Measurements from ENCODE around the gene GNAS. TPM values are rescaled to one million over a fixed set of nuclear protein-coding genes. Genes with fewer than 3 reads are reported as not detected.
A peak's percentile ranks its signal among the peaks of the same experiment; 100 is the strongest.
"Not testable (repeated sequence)": the region's sequence is repeated elsewhere in the genome, so short reads cannot be mapped to it uniquely, and the experiment has no call there.

Gene GNAS
- total RNA-seq, 1 donor from 2014 or later, result 746 TPM

- Histone ChIP-seq H3K36me3 (no peaks in the 10 kb centered on the region), H3K27me3 (no peaks in the 10 kb centered on the region), H3K9me3 (no peaks in the 10 kb centered on the region), H3K27ac (no peak overlapping the region), H3K4me3 (no peak overlapping the region), H3K4me1 (peaks cover 3% of the 10 kb centered on the region)
- ATAC-seq, result no peak
- DNase-seq, result no peak
- TF ChIP-seq, protein P1, sequence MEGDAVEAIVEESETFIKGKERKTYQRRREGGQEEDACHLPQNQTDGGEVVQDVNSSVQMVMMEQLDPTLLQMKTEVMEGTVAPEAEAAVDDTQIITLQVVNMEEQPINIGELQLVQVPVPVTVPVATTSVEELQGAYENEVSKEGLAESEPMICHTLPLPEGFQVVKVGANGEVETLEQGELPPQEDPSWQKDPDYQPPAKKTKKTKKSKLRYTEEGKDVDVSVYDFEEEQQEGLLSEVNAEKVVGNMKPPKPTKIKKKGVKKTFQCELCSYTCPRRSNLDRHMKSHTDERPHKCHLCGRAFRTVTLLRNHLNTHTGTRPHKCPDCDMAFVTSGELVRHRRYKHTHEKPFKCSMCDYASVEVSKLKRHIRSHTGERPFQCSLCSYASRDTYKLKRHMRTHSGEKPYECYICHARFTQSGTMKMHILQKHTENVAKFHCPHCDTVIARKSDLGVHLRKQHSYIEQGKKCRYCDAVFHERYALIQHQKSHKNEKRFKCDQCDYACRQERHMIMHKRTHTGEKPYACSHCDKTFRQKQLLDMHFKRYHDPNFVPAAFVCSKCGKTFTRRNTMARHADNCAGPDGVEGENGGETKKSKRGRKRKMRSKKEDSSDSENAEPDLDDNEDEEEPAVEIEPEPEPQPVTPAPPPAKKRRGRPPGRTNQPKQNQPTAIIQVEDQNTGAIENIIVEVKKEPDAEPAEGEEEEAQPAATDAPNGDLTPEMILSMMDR (IDR thresholded peaks at IDR 0.05), result no peak
- intact Hi-C loops (cut with DNase I), result no loop called here
Observed at GRCh38 chr20:58942549-58942948, 90.0 kb downstream of the GNAS start.

DNA sequence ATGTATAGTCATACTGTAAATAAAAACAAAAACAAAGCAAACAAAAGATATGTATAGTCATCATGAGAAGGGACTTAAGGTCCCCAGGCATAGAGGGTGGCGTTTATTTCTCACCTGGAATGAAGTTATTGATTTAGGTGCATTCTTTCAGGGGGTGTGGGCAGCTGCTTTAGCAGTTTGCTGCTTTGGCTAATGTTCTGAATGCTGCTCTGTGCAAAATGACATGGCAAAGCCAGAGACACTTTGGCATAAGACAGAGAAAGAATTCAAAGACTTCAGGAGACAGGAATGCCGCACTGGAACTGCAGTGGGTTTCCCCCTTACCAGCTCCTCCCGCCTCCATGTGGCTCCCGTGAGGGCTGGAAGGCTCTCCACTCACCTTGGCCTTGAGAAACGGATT is 92.1 kb downstream of the GNAS start:
- peak; percentile 65 for ATAC-seq

GRCh38 chr20:58945965-58946631 is 93.6 kb downstream of the GNAS start:
- TF ChIP-seq, protein P1 (IDR thresholded peaks at IDR 0.05), result no peak
- no peak overlapping the region for H3K27ac ChIP-seq
- ATAC-seq (no peak), DNase-seq (no peak)
- H3K36me3 ChIP-seq, result no peaks in the 10 kb centered on the region
- no peak overlapping the region for H3K4me3 ChIP-seq
- intact Hi-C loops (cut with DNase I), result no loop called here
- H3K9me3 ChIP-seq, result no peaks in the 10 kb centered on the region
- peaks cover 3% of the 10 kb centered on the region for H3K4me1 ChIP-seq
- H3K27me3 ChIP-seq, result no peaks in the 10 kb centered on the region

More for the DNA sequence above, 92.1 kb downstream of the GNAS start:
- no peak overlapping the region for H3K4me3 ChIP-seq
- intact Hi-C loops (cut with DNase I), result no loop called here
- H3K4me1 ChIP-seq, result peaks cover 3% of the 10 kb centered on the region
- TF ChIP-seq, protein P1 (IDR thresholded peaks at IDR 0.05), result no peak
- H3K27ac ChIP-seq, result no peak overlapping the region
- no peaks in the 10 kb centered on the region for H3K36me3 ChIP-seq
- DNase-seq, result no peak
- H3K27me3 ChIP-seq, result no peaks in the 10 kb centered on the region
- no peaks in the 10 kb centered on the region for H3K9me3 ChIP-seq

DNA sequence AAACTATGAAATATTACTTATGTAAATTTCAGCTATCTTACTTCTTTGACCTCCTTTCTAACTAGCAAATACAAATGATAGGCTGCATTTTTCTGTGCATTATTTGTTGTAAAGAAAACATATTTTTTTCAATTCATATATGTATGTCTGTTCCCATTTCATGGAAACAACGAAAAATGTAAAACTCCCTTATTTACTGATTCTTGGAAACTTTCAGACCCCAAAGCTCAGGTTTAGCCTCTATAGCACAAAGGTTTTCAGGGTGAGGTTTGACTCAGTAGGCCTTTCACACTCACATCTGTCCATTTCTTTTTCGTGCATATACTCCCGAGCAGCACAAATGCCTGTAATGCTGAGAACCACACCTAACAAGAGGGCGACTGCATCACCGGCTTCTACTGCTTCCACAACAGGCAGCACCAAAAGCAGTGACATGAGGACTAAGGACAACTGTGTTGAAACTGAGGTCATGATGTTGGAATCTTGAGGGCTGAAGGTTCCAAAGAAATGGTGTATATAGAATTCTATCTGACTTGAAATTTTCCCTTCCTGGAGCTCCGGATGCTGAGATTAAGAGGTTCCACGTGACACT is 95.4 kb downstream of the GNAS start:
- DNase-seq; H3K36me3 ChIP-seq; H3K9me3 ChIP-seq; H3K4me1 ChIP-seq; H3K27me3 ChIP-seq; intact Hi-C loops (cut with DNase I); ATAC-seq; H3K27ac ChIP-seq; H3K4me3 ChIP-seq: not testable (repeated sequence)

GRCh38 chr20:58950603-58951002 is 98.1 kb downstream of the GNAS start:
- no peaks in the 10 kb centered on the region for H3K36me3 ChIP-seq
- intact Hi-C loops (cut with DNase I), result no loop called here
- TF ChIP-seq, protein P1 (IDR thresholded peaks at IDR 0.05), result no peak
- no peak overlapping the region for H3K4me3 ChIP-seq
- ATAC-seq, result no peak
- H3K27ac ChIP-seq, result no peak overlapping the region
- DNase-seq, result no peak
- no peaks in the 10 kb centered on the region for H3K9me3 ChIP-seq
- no peaks in the 10 kb centered on the region for H3K27me3 ChIP-seq
- no peaks in the 10 kb centered on the region for H3K4me1 ChIP-seq

- H3K27ac ChIP-seq, result no peak overlapping the region
- DNase-seq (no peak), ATAC-seq (no peak)
- TF ChIP-seq, protein P1 (IDR thresholded peaks at IDR 0.05), result no peak
- no peak overlapping the region for H3K4me3 ChIP-seq
- no peaks in the 10 kb centered on the region for H3K36me3 ChIP-seq
- H3K4me1 ChIP-seq, result no peaks in the 10 kb centered on the region
- H3K27me3 ChIP-seq, result no peaks in the 10 kb centered on the region
- no peaks in the 10 kb centered on the region for H3K9me3 ChIP-seq
- intact Hi-C loops (cut with DNase I), result no loop called here
Observed at GRCh38 chr20:58953050-58953449, 100.5 kb downstream of the GNAS start.
